H1 (cell line): ENCODE results near the gene COIL. TPM values are rescaled to one million over a fixed set of nuclear protein-coding genes. Genes with fewer than 3 reads are reported as not detected.
A peak's percentile ranks its signal among the peaks of the same experiment; 100 is the strongest.

Source experiments
- CTCF ChIA-PET: fragments of 300-600 bp; sonication (Branson Sonifier 250); formaldehyde crosslinking; loops from one replicate; lab custom pipeline; 2021; ENCODE audit not compliant: partially characterized antibody; lab: Charles Lee
- POLR2A ChIA-PET: fragments of 300-600 bp; sonication (Branson Sonifier 250); formaldehyde crosslinking; loops from one replicate; lab custom pipeline; 2021; ENCODE audit warnings: inconsistent platforms; ENCODE audit not compliant: partially characterized antibody; lab: Charles Lee
- DNase-seq, 2 experiments: peaks; one replicate each; pipeline versions ENCODE4 v3.0.0 to v3.0.0-alpha.2; 2010 to 2022; ENCODE audit warnings: low spot score in 2 of 2, low read depth in 1 of 2, mixed read lengths in 1 of 2
- FAIRE-seq: peaks from 2 replicates; lab custom pipeline; 2011; peaks lifted over from hg19 to GRCh38; lab: Jason Lieb, UNC
- H2AFZ ChIP-seq: 2 replicates; pipeline ENCODE4 v1.8.1; 2012; ENCODE audit warnings: low read length, inconsistent platforms
- H2AK5ac ChIP-seq: 2 replicates; pipeline ENCODE4 v1.6.1; 2013; ENCODE audit warnings: low read depth, low read length
- H2BK120ac ChIP-seq: replicated peaks from 2 replicates; pipeline ENCODE3; 2013; ENCODE audit warnings: low read depth, low read length, inconsistent platforms
- H2BK12ac ChIP-seq: 2 replicates; pipeline ENCODE4 v1.6.1; 2013; ENCODE audit warnings: low read depth, low read length
- H2BK15ac ChIP-seq: 2 replicates; pipeline ENCODE4 v1.6.1; 2013; ENCODE audit warnings: low read length
- H2BK20ac ChIP-seq: 2 replicates; pipeline ENCODE4 v1.6.1; 2013; ENCODE audit warnings: low read length
- H2BK5ac ChIP-seq: 2 replicates; pipeline ENCODE4 v1.6.1; 2013; ENCODE audit warnings: low read depth, low read length
- H3K14ac ChIP-seq: 2 replicates; pipeline ENCODE4 v1.6.1; 2013; ENCODE audit warnings: inconsistent platforms; ENCODE audit not compliant: insufficient read length
- H3K18ac ChIP-seq: 2 replicates; pipeline ENCODE4 v1.6.1; 2013; ENCODE audit warnings: low read length; ENCODE audit errors: extremely low read depth
- H3K23ac ChIP-seq: 2 replicates; pipeline ENCODE4 v1.6.1; 2013; ENCODE audit warnings: inconsistent platforms; ENCODE audit not compliant: insufficient read length
- H3K23me2 ChIP-seq: 2 replicates; pipeline ENCODE4 v1.6.1; 2013; ENCODE audit warnings: low read depth, low read length
- H3K27ac ChIP-seq: 2 replicates; pipeline ENCODE4 v1.6.1; 2011; ENCODE audit warnings: low read depth, low read length, inconsistent platforms
- H3K27me3 ChIP-seq, 4 experiments: replicated peaks in 1 of 4; 1 replicate in 1 of 4; 2 replicates in 3 of 4; pipeline versions ENCODE4 v1.6.1 to v1.8.1; 2011 to 2013; ENCODE audit warnings: low read length in 3 of 4, mild to moderate bottlenecking in 3 of 4, inconsistent platforms in 2 of 4, mixed read lengths in 2 of 4, moderate library complexity in 1 of 4; ENCODE audit not compliant: control insufficient read depth in 3 of 4, insufficient read depth in 3 of 4; ENCODE audit errors: extremely low read depth in 1 of 4
- H3K36me3 ChIP-seq, 4 experiments: 2 replicates each; pipeline versions ENCODE4 v1.6.1 to v1.8.1; 2011 to 2013; ENCODE audit warnings: mild to moderate bottlenecking in 4 of 4, low read length in 3 of 4, moderate library complexity in 2 of 4, control low read depth in 1 of 4, inconsistent platforms in 1 of 4; ENCODE audit not compliant: insufficient read depth in 4 of 4, control insufficient read depth in 2 of 4
- H3K4ac ChIP-seq: replicated peaks from 2 replicates; pipeline ENCODE3; 2013; ENCODE audit warnings: low read length, low read depth, mixed read lengths, inconsistent platforms; ENCODE audit not compliant: insufficient read length
- H3K4me1 ChIP-seq, 4 experiments: replicated peaks in 1 of 4; 1 replicate in 1 of 4; 2 replicates in 3 of 4; pipeline versions ENCODE4 v1.6.1 to v1.8.1; 2011 to 2013; ENCODE audit warnings: low read length in 3 of 4, inconsistent platforms in 2 of 4, mixed read lengths in 1 of 4; ENCODE audit not compliant: insufficient read depth in 4 of 4, control insufficient read depth in 3 of 4
- H3K4me2 ChIP-seq, 2 experiments: 2 replicates each; pipeline versions ENCODE4 v1.6.1 to v1.8.1; 2011 to 2013; ENCODE audit warnings: low read depth in 2 of 2, low read length in 2 of 2, control low read depth in 1 of 2, inconsistent platforms in 1 of 2, mild to moderate bottlenecking in 1 of 2; ENCODE audit not compliant: insufficient read depth in 1 of 2
- H3K4me3 ChIP-seq, 4 experiments: fragments of 200-600, 300-600 bp in 1 of 4; sonication (generic), shearing (Covaris generic), sonication (Bioruptor Twin) in 1 of 4; 2 replicates each; pipeline versions ENCODE4 v1.5.1 to v1.8.1; 2011 to 2016; ENCODE audit warnings: low read length in 4 of 4, low read depth in 3 of 4, control low read depth in 2 of 4, inconsistent platforms in 2 of 4, mild to moderate bottlenecking in 2 of 4, mixed read lengths in 1 of 4, moderate library complexity in 1 of 4; ENCODE audit not compliant: insufficient read depth in 2 of 4; ENCODE audit errors: extremely low read depth in 1 of 4
- H3K56ac ChIP-seq: replicated peaks from 2 replicates; pipeline ENCODE3; 2013; ENCODE audit warnings: low read depth, mild to moderate bottlenecking, mixed read lengths, low read length, inconsistent platforms; ENCODE audit not compliant: insufficient read length
- H3K79me1 ChIP-seq: 2 replicates; pipeline ENCODE4 v1.6.1; 2013; ENCODE audit warnings: low read depth, low read length, control low read depth
- H3K79me2 ChIP-seq, 2 experiments: 2 replicates each; pipeline versions ENCODE4 v1.6.1 to v1.8.1; 2012 to 2013; ENCODE audit warnings: low read length in 2 of 2, mild to moderate bottlenecking in 2 of 2, inconsistent platforms in 1 of 2; ENCODE audit not compliant: insufficient read depth in 2 of 2, control insufficient read depth in 1 of 2
- H3K9ac ChIP-seq, 4 experiments: replicated peaks in 1 of 4; 1 replicate in 1 of 4; 2 replicates in 3 of 4; pipeline versions ENCODE4 v1.6.1 to v1.8.1; 2011 to 2013; ENCODE audit warnings: low read depth in 3 of 4, low read length in 3 of 4, control low read depth in 2 of 4, mild to moderate bottlenecking in 2 of 4, moderate library complexity in 2 of 4, inconsistent platforms in 1 of 4; ENCODE audit errors: extremely low read depth in 1 of 4
- H3K9me3 ChIP-seq, 2 experiments: 2 replicates each; pipeline versions ENCODE4 v1.6.1 to v1.8.1; 2012 to 2013; ENCODE audit warnings: mild to moderate bottlenecking in 2 of 2, moderate library complexity in 2 of 2, control low read depth in 1 of 2, inconsistent platforms in 1 of 2, low read depth in 1 of 2, low read length in 1 of 2, mixed read lengths in 1 of 2; ENCODE audit not compliant: insufficient read depth in 2 of 2
- H4K20me1 ChIP-seq, 2 experiments: replicated peaks in 1 of 2; 2 replicates each; pipeline versions ENCODE3 to v1.8.1; 2011 to 2013; ENCODE audit warnings: inconsistent platforms in 2 of 2, low read length in 2 of 2, mild to moderate bottlenecking in 1 of 2; ENCODE audit not compliant: insufficient read depth in 2 of 2, control insufficient read depth in 1 of 2
- H4K5ac ChIP-seq: 2 replicates; pipeline ENCODE4 v1.6.1; 2013; ENCODE audit warnings: low read length, low read depth, mixed read lengths, inconsistent platforms; ENCODE audit not compliant: insufficient read length
- H4K8ac ChIP-seq: 2 replicates; pipeline ENCODE4 v1.8.0; 2013; ENCODE audit warnings: mild to moderate bottlenecking, moderate library complexity, low read length, inconsistent platforms; ENCODE audit not compliant: insufficient read depth; ENCODE audit errors: extremely low read depth
- H4K91ac ChIP-seq: replicated peaks from 2 replicates; pipeline ENCODE3; 2013; ENCODE audit warnings: low read length, mixed read lengths, inconsistent platforms; ENCODE audit not compliant: insufficient read length
- BCL11A ChIP-seq, 2 experiments: IDR thresholded peaks; one replicate each; pipeline ENCODE4 v1.6.1; 2011; ENCODE audit warnings: low read depth in 2 of 2, low read length in 2 of 2, mild to moderate bottlenecking in 2 of 2
- BRCA1 ChIP-seq: IDR thresholded peaks from 2 replicates; pipeline ENCODE4 v1.6.1; 2012; ENCODE audit warnings: low read depth, low read length, improper control_type of control experiment
- EP300 ChIP-seq, 2 experiments: IDR thresholded peaks; 1 replicate in 1 of 2; 2 replicates in 1 of 2; pipeline ENCODE4 v1.6.1; 2011 to 2012; ENCODE audit warnings: low read depth in 2 of 2, low read length in 2 of 2, mild to moderate bottlenecking in 2 of 2, borderline replicate concordance in 1 of 2, inconsistent platforms in 1 of 2, moderate library complexity in 1 of 2
- GABPA ChIP-seq: IDR thresholded peaks from 2 replicates; pipeline ENCODE4 v1.6.1; 2011; ENCODE audit warnings: mild to moderate bottlenecking, low read length, moderate library complexity, borderline replicate concordance; ENCODE audit not compliant: insufficient read depth
- HDAC6 ChIP-seq: IDR thresholded peaks from one replicate; pipeline ENCODE4 v1.7.1; 2012; ENCODE audit warnings: low read depth, mild to moderate bottlenecking, inconsistent platforms, low read length, moderate library complexity
- KDM1A ChIP-seq: fragments of 200-600, 300-600 bp; sonication (generic); IDR thresholded peaks from 2 replicates; pipeline ENCODE4 v1.7.1; 2016; ENCODE audit warnings: mild to moderate bottlenecking, low read length, borderline replicate concordance
- NRF1 ChIP-seq: IDR thresholded peaks from 2 replicates; pipeline ENCODE4 v1.6.1; 2011; ENCODE audit warnings: mild to moderate bottlenecking, low read depth, low read length, improper control_type of control experiment
- PHF8 ChIP-seq: fragments of 200-600 bp; sonication (generic); conservative IDR thresholded peaks from 2 replicates; pipeline ENCODE4 v1.7.1; 2012; ENCODE audit warnings: low read depth, mild to moderate bottlenecking, inconsistent platforms, low read length, moderate library complexity
- RBBP5 ChIP-seq: IDR thresholded peaks from 2 replicates; pipeline ENCODE4 v1.7.1; 2012; ENCODE audit warnings: low read depth, mild to moderate bottlenecking, inconsistent platforms, low read length, moderate library complexity, borderline replicate concordance
- SP1 ChIP-seq: IDR thresholded peaks from 2 replicates; pipeline ENCODE4 v1.6.1; 2011; ENCODE audit warnings: low read depth, low read length
- SP4 ChIP-seq: IDR thresholded peaks from 2 replicates; pipeline ENCODE4 v1.6.1; 2012; ENCODE audit warnings: low read length, inconsistent platforms
- WGBS, 2 experiments: shearing (Covaris generic) in 1 of 2; methylation state at CpG; one replicate each; pipeline versions ENCODE4 v1.1.6 to v1.1.7; 2013 to 2015; ENCODE audit warnings: low lambda C conversion rate in 2 of 2, mixed read lengths in 2 of 2, inconsistent platforms in 1 of 2, low coverage in 1 of 2, missing lambda C conversion rate in 1 of 2; ENCODE audit not compliant: insufficient replicate concordance in 2 of 2, insufficient coverage in 1 of 2, insufficient read length in 1 of 2; ENCODE audit errors: extremely low coverage in 1 of 2, missing lambda C conversion rate in 1 of 2; 5-methylcytosine and 5-hydroxymethylcytosine counted together
- polyA plus RNA-seq, 7 experiments: library from polyadenylated mRNA; depleted of rRNA in 3 of 7; stranded (reverse) in 5 of 7; unstranded in 2 of 7; fragments of >200 nt in 5 of 7; fragments of 200-250 nt in 2 of 7; gene quantifications; 1 replicate in 5 of 7; 2 replicates in 1 of 7; 4 replicates in 1 of 7; pipeline versions ENCODE4 v1.2.1 to v1.2.3, GENCODE V29; 2011 to 2013; ENCODE audit warnings: missing spikeins in 2 of 7, mixed read lengths in 2 of 7
- total RNA-seq: library from RNA; stranded (reverse); fragmentation: NEBNext Ultra II Directional; extraction: Animal tissue kit (Norgen Biotek cat#: 25700); gene quantifications from 2 replicates; pipeline ENCODE4 v1.2.1, GENCODE V29; 2021

COIL gene
- total and polyA plus RNA-seq, 2 of the 8 experiments (the other 6 are each of a cell fraction or from before 2014, with no cell fraction given) = 5.2 to 23.6 TPM

- Histone ChIP-seq H2AFZ (no peak overlapping the region), H3K4me1 (peaks cover 3 to 9% (median 6%) of the 10 kb centered on the region in 4 experiments; a peak in 6 of 7 replicates), H3K9me3 (no peaks in the 10 kb centered on the region), H2BK12ac (no peak overlapping the region), H3K18ac (0 out of 2 replicates have a peak overlapping the region, but pooled peaks have one; percentile 72), H3K27ac (no peak overlapping the region), H3K9ac (0 out of 7 replicates have a peak overlapping the region, but pooled peaks of 1 of the 4 experiments have one; percentile 8), H3K36me3 (peaks cover 0 to 4% (median 0%) of the 10 kb centered on the region in 4 experiments; a peak in 1 of 8 replicates), H2BK120ac (no peak overlapping the region), H3K23me2 (peaks cover 13% of the 10 kb centered on the region; the same call in 1 of the 2 replicates), H2BK20ac (no peak overlapping the region), H3K4me3 (peak overlapping the region; percentile 49 to 79 (median 72)), H4K5ac (no peak overlapping the region), H3K79me1 (peaks cover 3% of the 10 kb centered on the region), H4K91ac (no peak overlapping the region), H4K8ac (no peak overlapping the region), H3K27me3 (peaks cover 0 to 21% (median 17%) of the 10 kb centered on the region in 4 experiments; a peak in 6 of 7 replicates), H3K4me2 (peak overlapping the region; percentile 80 to 97), H3K23ac (no peak overlapping the region), H3K4ac (no peak overlapping the region), H3K14ac (no peak overlapping the region)
- ChIA-PET POLR2A (interaction anchor here (0.5 to 2.3 kb wide), 6 partner anchors 10 to 158 kb away, joined by 3 to 11 read pairs (median 4); partner anchors contain the start of gene DGKE), CTCF (interaction anchor here (0.7 to 0.9 kb wide), 3 partner anchors 10 to 95 kb away, joined by 3 read pairs; no protein-coding TSS in a partner anchor)
- FAIRE-seq = no peak
- no peak for DNase-seq
- TF ChIP-seq NRF1 (no peak), RBBP5 (no peak), PHF8 (no peak), BRCA1 (no peak), HDAC6 (no peak), EP300 (IDR thresholded peaks at IDR 0.05; ENCODE audit: borderline replicate concordance in 1 of 2, low read depth in 2 of 2, low read length in 2 of 2) (no peak), KDM1A (no peak), SP1 (no peak), SP4 (no peak), GABPA (no peak), BCL11A (IDR thresholded peaks at IDR 0.05; ENCODE audit: low read depth in 2 of 2, low read length in 2 of 2) (no peak)
- TF ChIP-seq, all 59 proteins: peak for 0
- no peak overlapping the region for H2AK5ac ChIP-seq
- no peak overlapping the region for H2BK15ac ChIP-seq
- H4K20me1 ChIP-seq = peaks cover 0 to 4% of the 10 kb centered on the region in 2 experiments
- no peak overlapping the region for H2BK5ac ChIP-seq
- no peak overlapping the region for H3K56ac ChIP-seq
- peaks cover 0 to 9% of the 10 kb centered on the region in 2 experiments; a peak in 1 of 4 replicates for H3K79me2 ChIP-seq
- WGBS, 2 experiments = 14% methylated on average over 14 of the region's 14 CpGs; no CpG with 5 or more reads in 1 of the 2 experiments
Observed at GRCh38 chr17:56914581-56915273, 46.1 kb downstream of the COIL start.
